HG02642 (cell line): ENCODE measurements around the gene SQOR.
A peak's percentile ranks its signal among the peaks of the same experiment; 100 is the strongest.
"Not testable (repeated sequence)": the region's sequence is repeated elsewhere in the genome, so short reads cannot be mapped to it uniquely, and the experiment has no call there.

Source experiments
- ATAC-seq: cut with Tn5 transposase; IDR thresholded peaks from one replicate; pipeline ENCODE4 v1.9.1; 2021; ENCODE audit warnings: mild to moderate bottlenecking; ENCODE audit not compliant: unreplicated experiment, poor library complexity

SQOR gene

DNA sequence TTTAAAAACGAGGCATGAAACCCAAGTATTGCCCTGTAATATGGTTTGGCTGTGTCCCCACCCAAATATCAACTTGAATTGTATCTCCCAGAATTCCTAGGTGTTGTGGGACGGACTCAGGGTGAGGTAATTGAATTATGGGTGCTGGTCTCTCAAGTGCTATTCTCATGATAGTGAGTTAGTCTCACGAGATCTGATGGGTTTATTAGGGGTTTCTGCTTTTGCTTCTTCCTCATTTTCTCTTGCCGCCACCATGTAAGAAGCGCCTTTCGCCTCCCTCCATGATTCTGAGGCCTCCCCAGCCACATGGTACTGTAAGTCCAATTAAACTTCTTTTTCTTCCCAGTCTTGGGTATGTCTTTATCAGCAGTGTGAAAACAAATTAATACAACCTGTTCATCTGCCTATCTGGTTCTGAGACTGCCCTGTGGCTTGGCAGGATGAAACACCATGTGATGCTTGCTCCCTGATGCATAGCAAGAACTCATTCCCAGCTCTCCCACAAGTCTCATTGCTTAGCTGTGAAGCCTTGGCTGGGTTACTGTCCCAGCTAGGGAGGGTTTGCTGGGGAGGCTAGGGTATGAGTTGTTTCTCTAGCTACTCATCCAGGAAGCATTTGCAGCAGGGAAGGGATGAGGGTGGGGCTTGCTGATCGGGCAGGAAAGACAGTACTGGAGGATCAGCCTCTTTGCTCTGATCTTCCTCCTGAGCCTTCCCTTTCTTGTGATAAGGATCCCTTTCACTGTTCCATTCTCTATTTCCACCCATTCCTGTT, 3.7 kb upstream of the SQOR start:
- no peak for ATAC-seq

DNA sequence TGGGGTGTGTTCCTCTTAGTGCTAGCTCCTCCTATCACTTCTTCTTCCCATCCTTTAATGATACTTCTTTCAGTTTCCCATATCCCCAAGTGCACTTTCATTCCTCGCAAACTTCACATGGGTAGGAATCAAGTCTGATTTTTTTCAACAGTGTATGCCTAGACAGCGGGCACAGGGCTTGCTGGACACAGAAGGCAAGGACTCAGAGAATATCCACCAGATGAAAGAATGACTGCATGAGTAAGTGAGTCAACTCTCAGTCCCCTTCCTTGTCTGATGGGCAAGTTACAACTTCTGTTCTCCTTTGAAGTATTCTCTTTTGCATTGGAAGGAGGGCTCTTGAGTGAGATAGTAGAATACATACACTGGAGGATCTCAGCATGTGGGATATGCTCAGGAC, 3.1 kb upstream of the SQOR start:
- no peak for ATAC-seq

DNA sequence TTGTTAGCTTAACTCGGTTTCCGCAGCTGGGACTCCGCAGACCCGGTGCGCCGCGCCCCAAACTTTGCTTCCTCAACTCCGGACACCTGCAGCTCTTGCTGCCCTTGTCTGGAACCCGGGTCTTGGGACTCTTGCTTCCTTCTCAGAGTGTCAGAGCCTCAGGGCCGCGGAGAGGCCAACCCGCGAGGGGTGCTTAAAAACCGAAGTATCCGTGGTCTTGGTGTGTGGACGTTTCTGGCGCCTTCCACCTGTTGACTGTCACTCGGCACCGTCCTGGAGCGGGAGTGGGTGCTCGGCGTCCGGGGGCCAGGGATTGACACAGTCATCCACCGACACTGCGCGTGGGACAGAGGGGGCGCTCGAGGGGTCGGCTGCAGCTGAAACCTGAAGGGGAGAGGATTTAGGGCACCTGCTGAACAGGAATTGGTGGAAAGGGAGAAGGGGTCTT, 386 bp downstream of the SQOR start:
- peak; percentile 61 for ATAC-seq

DNA sequence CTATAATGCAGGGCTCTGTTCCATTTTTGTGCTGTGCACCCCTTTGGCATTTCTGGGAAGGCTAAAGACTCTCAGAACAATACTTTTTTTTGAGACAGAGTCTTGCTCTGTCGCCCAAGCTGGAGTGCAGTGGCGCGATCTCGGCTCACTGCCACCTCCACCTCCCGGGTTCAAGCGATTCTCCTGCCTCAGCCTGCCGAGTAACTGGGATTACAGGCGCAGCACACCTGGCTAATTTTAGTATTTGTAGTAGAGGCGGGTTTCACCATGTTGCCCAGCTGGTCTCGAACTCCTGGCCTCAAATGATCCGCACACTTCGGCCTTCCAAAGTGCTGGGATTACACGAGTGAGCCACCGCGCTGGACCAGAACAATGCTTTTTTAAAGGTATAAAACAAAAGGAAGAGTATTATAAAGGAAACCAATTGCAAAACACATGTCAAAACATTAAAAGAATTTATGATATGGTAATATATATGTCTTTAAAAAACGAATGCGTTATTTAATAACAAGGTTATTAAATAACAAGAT, 999 bp downstream of the SQOR start:
- ATAC-seq = no peak

DNA sequence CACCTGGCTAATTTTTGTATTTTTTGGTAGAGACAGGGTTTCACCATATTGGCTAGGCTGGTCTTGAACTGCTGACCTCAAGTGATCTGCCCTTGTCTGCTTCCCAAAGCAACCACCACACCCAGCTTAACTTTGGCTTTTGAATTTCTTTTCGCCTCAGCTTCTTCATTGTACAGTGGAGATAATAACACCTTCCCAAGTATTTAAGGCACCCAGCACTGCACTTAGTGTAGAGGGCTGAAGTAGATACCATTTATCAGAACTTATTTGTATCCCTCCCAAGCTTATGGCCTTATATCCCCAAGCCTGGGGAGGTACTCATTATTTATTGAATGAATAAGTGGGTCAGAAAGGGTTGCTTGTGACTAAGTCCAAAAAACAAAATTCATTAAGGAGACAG, 2.3 kb downstream of the SQOR start:
- no peak for ATAC-seq

GRCh38 chr15:45637552-45638033, 2.8 kb downstream of the SQOR start:
- ATAC-seq = peak; percentile 43

DNA sequence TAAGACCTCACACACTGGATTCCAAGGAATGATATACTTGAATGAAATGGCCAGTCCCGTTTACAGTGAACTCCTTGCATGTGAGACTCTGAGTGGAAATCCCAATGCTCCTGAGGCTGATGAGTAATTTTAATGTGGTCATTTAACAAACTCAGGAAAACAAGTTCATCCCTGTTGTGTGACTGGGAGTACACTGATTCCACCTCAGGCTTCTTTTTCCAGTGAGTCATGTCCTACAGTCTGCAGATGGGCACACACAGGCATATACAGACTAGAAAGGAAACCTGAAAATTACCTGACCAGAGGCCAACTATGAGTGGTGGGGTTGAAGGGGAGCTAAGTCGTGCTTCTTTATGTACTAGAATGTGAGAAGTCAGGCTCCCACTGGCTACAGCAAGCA, 5.8 kb downstream of the SQOR start:
- no peak for ATAC-seq

GRCh38 chr15:45641374-45641781, 6.5 kb downstream of the SQOR start:
- no peak for ATAC-seq

DNA sequence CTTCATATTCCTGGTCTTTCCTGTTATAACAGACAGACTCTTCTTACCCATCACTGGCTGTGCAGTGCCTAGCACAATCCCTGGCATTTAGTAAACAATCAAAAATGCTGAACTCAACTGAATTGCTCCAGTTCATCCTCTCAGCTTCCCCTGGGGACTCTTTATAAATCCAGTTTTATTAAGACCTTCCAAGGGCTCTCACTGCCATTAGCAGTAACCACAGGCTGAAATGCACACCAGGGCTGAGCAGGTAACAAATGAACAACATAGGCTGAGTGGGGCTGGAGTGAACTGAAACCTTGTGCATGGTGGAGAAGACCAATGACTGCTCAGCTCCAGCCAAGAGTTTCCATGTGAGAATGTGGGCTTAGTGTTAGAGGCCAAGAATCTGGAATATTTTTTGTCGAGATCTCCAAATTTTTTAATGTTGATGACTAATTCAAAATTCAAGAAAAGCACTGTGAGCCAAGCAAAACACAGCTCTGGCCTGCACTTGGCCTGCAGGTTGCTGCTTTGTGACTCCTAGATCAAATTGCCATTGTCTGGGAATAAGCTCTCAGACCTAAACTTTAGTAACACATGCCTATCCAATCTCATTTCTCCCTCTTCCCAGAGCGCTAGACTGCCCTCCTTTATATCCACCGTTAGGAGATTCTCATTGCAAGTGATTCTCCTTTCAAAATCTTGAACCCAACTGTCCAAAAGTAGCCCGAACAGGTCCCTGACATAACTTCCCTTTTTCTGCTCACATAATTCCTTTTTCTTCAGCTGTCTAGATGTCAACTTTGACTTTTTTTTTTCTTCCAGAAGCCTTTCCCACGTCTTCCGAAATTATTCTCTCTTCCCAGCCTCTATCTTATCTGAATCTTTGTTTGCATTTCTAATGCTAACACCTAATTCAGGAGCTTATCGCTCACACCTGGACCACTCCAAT, 7.4 kb downstream of the SQOR start:
- ATAC-seq = no peak

- no peak for ATAC-seq
Measured at GRCh38 chr15:45644437-45644836, 9.6 kb downstream of the SQOR start.

- no peak for ATAC-seq
Measured at GRCh38 chr15:45645026-45645980, 10.5 kb downstream of the SQOR start.

- no peak for ATAC-seq
Measured at GRCh38 chr15:45646220-45646619, 11.4 kb downstream of the SQOR start.

DNA sequence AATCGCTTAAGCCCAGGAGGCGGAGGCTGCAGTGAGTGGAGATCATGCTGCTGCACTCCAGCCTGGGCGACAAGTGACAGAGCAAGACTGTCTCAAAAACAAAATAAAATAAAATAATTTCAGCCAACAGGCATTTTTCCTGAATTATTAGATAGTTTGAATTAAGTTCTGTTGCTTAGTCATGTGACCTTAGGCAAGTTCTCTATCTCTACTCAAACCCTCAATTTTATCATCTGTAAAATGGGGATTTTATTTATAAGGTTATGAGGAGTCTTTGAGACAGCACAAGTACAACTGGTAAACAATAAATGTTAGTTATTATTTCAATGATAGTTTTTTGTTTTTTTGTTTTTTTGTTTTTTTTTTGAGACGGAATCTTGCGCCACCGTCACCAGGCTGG, 13.0 kb downstream of the SQOR start:
- no peak for ATAC-seq

GRCh38 chr15:45648521-45649200, 13.8 kb downstream of the SQOR start:
- ATAC-seq = no peak

- ATAC-seq = not testable (repeated sequence)
Measured at GRCh38 chr15:45650007-45650406, 15.2 kb downstream of the SQOR start.

GRCh38 chr15:45650889-45651525, 16.2 kb downstream of the SQOR start:
- no peak for ATAC-seq

- no peak for ATAC-seq
Measured at GRCh38 chr15:45653702-45654424, 19.0 kb downstream of the SQOR start.

- ATAC-seq = no peak
Measured at GRCh38 chr15:45654749-45655148, 19.9 kb downstream of the SQOR start.
